ENCODE measurements around the gene POU6F2.

DNA sequence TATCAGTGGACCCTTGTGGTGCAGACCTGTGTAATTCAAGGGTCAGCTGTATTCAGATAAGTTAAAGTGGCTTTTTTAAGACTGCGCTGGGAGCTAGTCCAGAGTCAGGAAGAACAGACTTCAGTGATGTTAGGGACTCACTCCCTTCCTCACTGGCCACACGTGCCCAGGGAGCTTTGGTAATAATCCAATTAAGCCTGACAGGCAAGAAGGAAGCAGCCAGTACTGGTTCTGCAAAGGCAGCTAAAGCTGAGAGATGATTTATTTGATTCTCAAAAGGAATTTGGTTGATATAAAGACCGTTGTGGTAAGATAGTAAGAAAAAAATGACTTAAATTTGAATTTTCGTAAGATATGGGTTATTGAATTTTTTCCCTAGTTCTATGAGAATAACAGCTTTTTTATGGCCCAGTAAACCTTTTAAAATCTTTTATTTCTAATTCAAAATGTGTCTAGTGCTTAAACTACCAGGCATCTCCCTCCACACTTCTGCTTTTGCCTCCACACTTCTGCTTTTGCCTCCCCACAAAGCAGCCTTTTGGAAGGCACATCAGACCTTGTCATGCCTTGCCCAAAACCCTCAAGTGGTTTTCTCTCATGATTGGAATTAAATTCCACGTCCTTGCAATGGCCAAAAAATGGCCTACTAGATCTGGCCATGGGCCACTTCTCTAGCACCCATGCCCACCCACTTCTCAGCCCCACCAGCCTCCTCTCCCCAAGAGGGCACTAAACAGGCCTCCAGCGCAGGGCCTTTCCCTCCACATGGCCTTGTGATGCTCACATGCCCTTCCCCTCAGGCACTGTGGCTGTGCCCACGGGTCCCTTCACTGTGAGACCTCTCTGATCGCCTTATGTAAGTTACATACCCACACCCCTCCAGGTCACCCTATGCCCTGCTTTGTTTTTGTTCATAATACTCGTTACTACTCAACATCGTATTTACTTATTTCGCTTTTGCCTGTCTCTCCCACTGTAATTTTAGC is 92.5 kb downstream of the POU6F2 start:
- TF ChIP-seq POLR2AphosphoS5 (IDR thresholded peaks at IDR 0.05) (no peak), POLR2A (IDR thresholded peaks at IDR 0.05) (no peak), EP300 (IDR thresholded peaks at IDR 0.05) (no peak)
- TF ChIP-seq, protein P1, sequence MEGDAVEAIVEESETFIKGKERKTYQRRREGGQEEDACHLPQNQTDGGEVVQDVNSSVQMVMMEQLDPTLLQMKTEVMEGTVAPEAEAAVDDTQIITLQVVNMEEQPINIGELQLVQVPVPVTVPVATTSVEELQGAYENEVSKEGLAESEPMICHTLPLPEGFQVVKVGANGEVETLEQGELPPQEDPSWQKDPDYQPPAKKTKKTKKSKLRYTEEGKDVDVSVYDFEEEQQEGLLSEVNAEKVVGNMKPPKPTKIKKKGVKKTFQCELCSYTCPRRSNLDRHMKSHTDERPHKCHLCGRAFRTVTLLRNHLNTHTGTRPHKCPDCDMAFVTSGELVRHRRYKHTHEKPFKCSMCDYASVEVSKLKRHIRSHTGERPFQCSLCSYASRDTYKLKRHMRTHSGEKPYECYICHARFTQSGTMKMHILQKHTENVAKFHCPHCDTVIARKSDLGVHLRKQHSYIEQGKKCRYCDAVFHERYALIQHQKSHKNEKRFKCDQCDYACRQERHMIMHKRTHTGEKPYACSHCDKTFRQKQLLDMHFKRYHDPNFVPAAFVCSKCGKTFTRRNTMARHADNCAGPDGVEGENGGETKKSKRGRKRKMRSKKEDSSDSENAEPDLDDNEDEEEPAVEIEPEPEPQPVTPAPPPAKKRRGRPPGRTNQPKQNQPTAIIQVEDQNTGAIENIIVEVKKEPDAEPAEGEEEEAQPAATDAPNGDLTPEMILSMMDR (IDR thresholded peaks at IDR 0.05): no peak

Measured in suprapubic skin (tissue), 4 donors.